Measurements from ENCODE around the gene CEP250. TPM values are rescaled to one million over a fixed set of nuclear protein-coding genes. Genes with fewer than 3 reads are reported as not detected.

Gene CEP250
- polyA plus RNA-seq, 1 donor from 2014 or later: 22.0 TPM

DNA sequence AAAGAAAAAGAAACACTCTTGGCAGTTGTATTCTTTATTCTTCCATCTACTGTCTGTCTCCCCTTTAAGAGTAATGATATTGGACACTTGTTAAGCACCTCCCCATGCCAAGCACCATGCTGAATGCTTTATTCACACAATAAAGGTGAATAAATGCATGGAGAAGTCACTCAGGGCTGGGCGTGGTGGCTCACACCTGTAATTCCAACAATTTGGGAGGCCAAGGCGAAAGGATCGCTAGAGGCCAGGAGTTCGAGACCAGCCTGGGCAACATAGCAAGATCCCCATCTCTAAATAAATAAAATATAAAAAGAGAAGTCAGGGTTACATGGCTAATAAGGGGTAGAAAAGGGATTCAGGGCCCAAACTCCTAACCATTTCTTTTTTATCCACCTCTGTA lies 32.1 kb downstream of the CEP250 start:
- H3K9me3 ChIP-seq (ENCODE audit: low read length): no peaks in the 10 kb centered on the region
- no peaks in the 10 kb centered on the region for H3F3A ChIP-seq (ENCODE audit: insufficient read depth, low read length, poor library complexity, severe bottlenecking)
- no peaks in the 10 kb centered on the region for H4K20me1 ChIP-seq (ENCODE audit: insufficient read depth)
- no peak overlapping the region for H3K4me2 ChIP-seq (ENCODE audit: low read length)
- H3K27ac ChIP-seq (ENCODE audit: low read length): no peak overlapping the region
- TF ChIP-seq RAD21 (conservative IDR thresholded peaks at IDR 0.05): no peak
- TF ChIP-seq, protein P1, sequence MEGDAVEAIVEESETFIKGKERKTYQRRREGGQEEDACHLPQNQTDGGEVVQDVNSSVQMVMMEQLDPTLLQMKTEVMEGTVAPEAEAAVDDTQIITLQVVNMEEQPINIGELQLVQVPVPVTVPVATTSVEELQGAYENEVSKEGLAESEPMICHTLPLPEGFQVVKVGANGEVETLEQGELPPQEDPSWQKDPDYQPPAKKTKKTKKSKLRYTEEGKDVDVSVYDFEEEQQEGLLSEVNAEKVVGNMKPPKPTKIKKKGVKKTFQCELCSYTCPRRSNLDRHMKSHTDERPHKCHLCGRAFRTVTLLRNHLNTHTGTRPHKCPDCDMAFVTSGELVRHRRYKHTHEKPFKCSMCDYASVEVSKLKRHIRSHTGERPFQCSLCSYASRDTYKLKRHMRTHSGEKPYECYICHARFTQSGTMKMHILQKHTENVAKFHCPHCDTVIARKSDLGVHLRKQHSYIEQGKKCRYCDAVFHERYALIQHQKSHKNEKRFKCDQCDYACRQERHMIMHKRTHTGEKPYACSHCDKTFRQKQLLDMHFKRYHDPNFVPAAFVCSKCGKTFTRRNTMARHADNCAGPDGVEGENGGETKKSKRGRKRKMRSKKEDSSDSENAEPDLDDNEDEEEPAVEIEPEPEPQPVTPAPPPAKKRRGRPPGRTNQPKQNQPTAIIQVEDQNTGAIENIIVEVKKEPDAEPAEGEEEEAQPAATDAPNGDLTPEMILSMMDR (IDR thresholded peaks at IDR 0.05; ENCODE audit: poor library complexity, severe bottlenecking): no peak
- TF ChIP-seq POLR2AphosphoS5 (IDR thresholded peaks at IDR 0.05): no peak
- no peak for TF ChIP-seq EZH2 (IDR thresholded peaks at IDR 0.05; ENCODE audit: borderline replicate concordance, insufficient read depth, low read length, poor library complexity, severe bottlenecking)
- TF ChIP-seq EP300 (conservative IDR thresholded peaks at IDR 0.05; ENCODE audit: poor library complexity, severe bottlenecking): no peak
- no peak for TF ChIP-seq TAF1 (IDR thresholded peaks at IDR 0.05; ENCODE audit: low read depth)
- TF ChIP-seq MXI1 (conservative IDR thresholded peaks at IDR 0.05; ENCODE audit: poor library complexity, severe bottlenecking): no peak
- TF ChIP-seq, protein P2, sequence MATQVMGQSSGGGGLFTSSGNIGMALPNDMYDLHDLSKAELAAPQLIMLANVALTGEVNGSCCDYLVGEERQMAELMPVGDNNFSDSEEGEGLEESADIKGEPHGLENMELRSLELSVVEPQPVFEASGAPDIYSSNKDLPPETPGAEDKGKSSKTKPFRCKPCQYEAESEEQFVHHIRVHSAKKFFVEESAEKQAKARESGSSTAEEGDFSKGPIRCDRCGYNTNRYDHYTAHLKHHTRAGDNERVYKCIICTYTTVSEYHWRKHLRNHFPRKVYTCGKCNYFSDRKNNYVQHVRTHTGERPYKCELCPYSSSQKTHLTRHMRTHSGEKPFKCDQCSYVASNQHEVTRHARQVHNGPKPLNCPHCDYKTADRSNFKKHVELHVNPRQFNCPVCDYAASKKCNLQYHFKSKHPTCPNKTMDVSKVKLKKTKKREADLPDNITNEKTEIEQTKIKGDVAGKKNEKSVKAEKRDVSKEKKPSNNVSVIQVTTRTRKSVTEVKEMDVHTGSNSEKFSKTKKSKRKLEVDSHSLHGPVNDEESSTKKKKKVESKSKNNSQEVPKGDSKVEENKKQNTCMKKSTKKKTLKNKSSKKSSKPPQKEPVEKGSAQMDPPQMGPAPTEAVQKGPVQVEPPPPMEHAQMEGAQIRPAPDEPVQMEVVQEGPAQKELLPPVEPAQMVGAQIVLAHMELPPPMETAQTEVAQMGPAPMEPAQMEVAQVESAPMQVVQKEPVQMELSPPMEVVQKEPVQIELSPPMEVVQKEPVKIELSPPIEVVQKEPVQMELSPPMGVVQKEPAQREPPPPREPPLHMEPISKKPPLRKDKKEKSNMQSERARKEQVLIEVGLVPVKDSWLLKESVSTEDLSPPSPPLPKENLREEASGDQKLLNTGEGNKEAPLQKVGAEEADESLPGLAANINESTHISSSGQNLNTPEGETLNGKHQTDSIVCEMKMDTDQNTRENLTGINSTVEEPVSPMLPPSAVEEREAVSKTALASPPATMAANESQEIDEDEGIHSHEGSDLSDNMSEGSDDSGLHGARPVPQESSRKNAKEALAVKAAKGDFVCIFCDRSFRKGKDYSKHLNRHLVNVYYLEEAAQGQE (IDR thresholded peaks at IDR 0.05; ENCODE audit: borderline replicate concordance): no peak
- no peak for TF ChIP-seq SMC3 (conservative IDR thresholded peaks at IDR 0.05; ENCODE audit: poor library complexity)
- H3K9me2 ChIP-seq (ENCODE audit: insufficient read depth, low read length): no peaks in the 10 kb centered on the region
- H3K4me3 ChIP-seq (ENCODE audit: low read length): no peak overlapping the region
- H3K9ac ChIP-seq (ENCODE audit: low read length): no peak overlapping the region
- no peak overlapping the region for H2AFZ ChIP-seq (ENCODE audit: low read depth, low read length)
- H3K36me3 ChIP-seq (ENCODE audit: insufficient read depth, low read length): peaks cover 9% of the 10 kb centered on the region
- H3K79me2 ChIP-seq (replicated peaks; ENCODE audit: insufficient read depth, low read length): no peaks in the 10 kb centered on the region
- H3K27me3 ChIP-seq (ENCODE audit: insufficient read depth, low read depth, low read length): no peaks in the 10 kb centered on the region

DNA sequence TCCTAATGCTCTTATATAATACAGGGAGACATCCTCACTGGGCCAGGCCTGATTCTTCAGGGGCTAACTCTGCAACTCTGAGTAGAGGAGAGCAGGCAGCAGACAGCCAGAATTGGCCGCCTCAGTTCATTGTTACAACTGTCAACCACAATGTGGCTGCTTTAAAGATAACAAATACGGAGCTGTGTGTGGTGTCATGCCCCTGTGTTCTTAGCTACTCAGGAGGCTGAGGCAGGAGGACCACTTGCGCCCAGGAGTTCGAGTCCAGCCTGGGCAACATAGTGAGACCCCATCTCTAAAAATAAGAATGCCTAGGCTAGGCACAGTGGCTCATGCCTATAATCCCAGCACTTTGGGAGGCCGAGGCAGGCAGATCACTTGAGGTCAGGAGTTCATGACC lies 34.3 kb downstream of the CEP250 start:
- no peak overlapping the region for H3K4me3 ChIP-seq (ENCODE audit: low read length)
- H2AFZ ChIP-seq (ENCODE audit: low read depth, low read length): no peak overlapping the region
- H3K9ac ChIP-seq (ENCODE audit: low read length): no peak overlapping the region
- no peaks in the 10 kb centered on the region for H3F3A ChIP-seq (ENCODE audit: insufficient read depth, low read length, poor library complexity, severe bottlenecking)
- no peak overlapping the region for H3K27ac ChIP-seq (ENCODE audit: low read length)
- H3K9me3 ChIP-seq (ENCODE audit: low read length): no peaks in the 10 kb centered on the region
- no peaks in the 10 kb centered on the region for H3K9me2 ChIP-seq (ENCODE audit: insufficient read depth, low read length)
- TF ChIP-seq EZH2 (IDR thresholded peaks at IDR 0.05; ENCODE audit: borderline replicate concordance, insufficient read depth, low read length, poor library complexity, severe bottlenecking) (no peak), MXI1 (conservative IDR thresholded peaks at IDR 0.05; ENCODE audit: poor library complexity, severe bottlenecking) (no peak), TAF1 (IDR thresholded peaks at IDR 0.05; ENCODE audit: low read depth) (no peak), SMC3 (conservative IDR thresholded peaks at IDR 0.05; ENCODE audit: poor library complexity) (no peak)
- TF ChIP-seq, protein P2 (IDR thresholded peaks at IDR 0.05; ENCODE audit: borderline replicate concordance): no peak
- H3K4me2 ChIP-seq (ENCODE audit: low read length): no peak overlapping the region
- no peaks in the 10 kb centered on the region for H3K27me3 ChIP-seq (ENCODE audit: insufficient read depth, low read depth, low read length)
- no peaks in the 10 kb centered on the region for H4K20me1 ChIP-seq (ENCODE audit: insufficient read depth)
- H3K79me2 ChIP-seq (replicated peaks; ENCODE audit: insufficient read depth, low read length): no peaks in the 10 kb centered on the region
- H3K36me3 ChIP-seq (ENCODE audit: insufficient read depth, low read length): peaks cover 9% of the 10 kb centered on the region

All from neural cell (in vitro differentiated cells).